ENCODE results near the gene GPS2.

DNA sequence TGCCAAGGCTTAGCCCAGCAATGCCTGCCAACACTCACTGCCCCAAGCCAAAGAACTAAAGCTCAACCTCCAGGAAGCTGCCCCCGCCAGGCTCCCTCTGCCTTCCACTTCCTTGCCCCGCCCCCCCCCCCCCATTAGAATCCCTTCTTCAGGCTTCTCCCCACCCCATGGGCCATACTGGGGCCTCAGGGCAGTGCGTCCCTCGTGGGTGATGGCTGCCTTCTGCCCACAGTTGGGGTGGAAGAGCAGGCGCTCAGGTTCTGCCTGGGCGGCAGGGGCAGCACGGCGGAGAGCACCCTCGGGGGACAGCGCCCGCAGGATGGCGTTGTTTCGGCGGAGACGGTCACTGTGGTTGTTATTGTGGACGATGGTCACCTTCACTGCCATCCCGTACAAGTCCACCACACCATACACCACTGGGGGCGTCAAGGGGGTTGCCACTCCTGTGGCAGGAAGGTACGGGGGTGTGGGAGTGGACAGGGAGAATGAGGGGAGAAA, 9.9 kb upstream of the GPS2 start:
- TF ChIP-seq, protein P1, sequence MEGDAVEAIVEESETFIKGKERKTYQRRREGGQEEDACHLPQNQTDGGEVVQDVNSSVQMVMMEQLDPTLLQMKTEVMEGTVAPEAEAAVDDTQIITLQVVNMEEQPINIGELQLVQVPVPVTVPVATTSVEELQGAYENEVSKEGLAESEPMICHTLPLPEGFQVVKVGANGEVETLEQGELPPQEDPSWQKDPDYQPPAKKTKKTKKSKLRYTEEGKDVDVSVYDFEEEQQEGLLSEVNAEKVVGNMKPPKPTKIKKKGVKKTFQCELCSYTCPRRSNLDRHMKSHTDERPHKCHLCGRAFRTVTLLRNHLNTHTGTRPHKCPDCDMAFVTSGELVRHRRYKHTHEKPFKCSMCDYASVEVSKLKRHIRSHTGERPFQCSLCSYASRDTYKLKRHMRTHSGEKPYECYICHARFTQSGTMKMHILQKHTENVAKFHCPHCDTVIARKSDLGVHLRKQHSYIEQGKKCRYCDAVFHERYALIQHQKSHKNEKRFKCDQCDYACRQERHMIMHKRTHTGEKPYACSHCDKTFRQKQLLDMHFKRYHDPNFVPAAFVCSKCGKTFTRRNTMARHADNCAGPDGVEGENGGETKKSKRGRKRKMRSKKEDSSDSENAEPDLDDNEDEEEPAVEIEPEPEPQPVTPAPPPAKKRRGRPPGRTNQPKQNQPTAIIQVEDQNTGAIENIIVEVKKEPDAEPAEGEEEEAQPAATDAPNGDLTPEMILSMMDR (IDR thresholded peaks at IDR 0.05) = no peak
- no peak for TF ChIP-seq POLR2A (IDR thresholded peaks at IDR 0.05)

All from heart left ventricle (tissue), 13 donors.